PC-3 (cell line): Measurements from ENCODE around the gene MID1. TPM values are rescaled to one million over a fixed set of nuclear protein-coding genes. Genes with fewer than 3 reads are reported as not detected.

Source experiments
- ATAC-seq: fragments of 200-7000 bp; cut with Tn5 transposase; 2 replicates; pipeline ENCODE4 v1.9.1; 2020; ENCODE audit warnings: mild to moderate bottlenecking, moderate library complexity
- BruUV-seq: library from RNA; stranded (reverse); fragments of 400-500 nt; replicated peaks from 2 replicates; lab custom pipeline; 2021; lab: Mats Ljungman, UMichigan
- CTCF ChIA-PET: fragments of 300-600 bp; sonication (Branson Sonifier 250); formaldehyde crosslinking; loops from one replicate; lab custom pipeline; 2022; ENCODE audit warnings: antibody characterized with exemption; lab: Charles Lee
- POLR2A ChIA-PET: fragments of 300-600 bp; sonication (Branson Sonifier 250); formaldehyde crosslinking; loops from one replicate; lab custom pipeline; 2022; ENCODE audit warnings: antibody characterized with exemption; ENCODE audit not compliant: unreplicated experiment; lab: Charles Lee
- DNase-seq: peaks from one replicate; pipeline ENCODE4 v3.0.0-alpha.2; 2015
- H2AFZ ChIP-seq: fragments of 300-600 bp; sonication (generic); 2 replicates; pipeline ENCODE4 v1.6.0; 2016; ENCODE audit warnings: antibody characterized with exemption, low read length
- H3F3A ChIP-seq: fragments of 300-600 bp; sonication (generic); one replicate; pipeline ENCODE4 v1.6.0; 2017; ENCODE audit warnings: antibody characterized with exemption, low read length, control low read depth, mild to moderate bottlenecking; ENCODE audit not compliant: unreplicated experiment
- H3K27ac ChIP-seq: fragments of 300-600 bp; sonication (generic); 2 replicates; pipeline ENCODE4 v1.5.1; 2016; ENCODE audit warnings: mild to moderate bottlenecking, low read length
- H3K27me3 ChIP-seq: fragments of 300-600 bp; sonication (generic); 2 replicates; pipeline ENCODE4 v1.6.1; 2016; ENCODE audit warnings: low read length, mixed read lengths
- H3K36me3 ChIP-seq: fragments of 300-600 bp; sonication (generic); 2 replicates; pipeline ENCODE4 v1.6.1; 2016; ENCODE audit warnings: low read depth, mixed run types, low read length, mixed read lengths
- H3K4me1 ChIP-seq: fragments of 300-600 bp; sonication (generic); 2 replicates; pipeline ENCODE4 v1.5.1; 2016; ENCODE audit warnings: low read length; ENCODE audit not compliant: insufficient read depth
- H3K4me2 ChIP-seq: fragments of 300-600 bp; sonication (generic); 2 replicates; pipeline ENCODE4 v1.6.0; 2016; ENCODE audit warnings: low read length
- H3K4me3 ChIP-seq: fragments of 300-600 bp; sonication (generic); 2 replicates; pipeline ENCODE4 v1.5.1; 2016; ENCODE audit warnings: mild to moderate bottlenecking, low read length, mixed read lengths
- H3K79me2 ChIP-seq: fragments of 300-600 bp; sonication (generic); 2 replicates; pipeline ENCODE4 v1.6.1; 2017; ENCODE audit warnings: low read length, mixed read lengths
- H3K9ac ChIP-seq: fragments of 300-600 bp; sonication (generic); 2 replicates; pipeline ENCODE4 v1.6.0; 2016; ENCODE audit warnings: mild to moderate bottlenecking, low read length
- H3K9me2 ChIP-seq: fragments of 300-600 bp; sonication (generic); replicated peaks from 2 replicates; pipeline ENCODE4 v1.6.1; 2016; ENCODE audit warnings: mixed run types, low read length, mixed read lengths
- H3K9me3 ChIP-seq: fragments of 300-600 bp; sonication (generic); 2 replicates; pipeline ENCODE4 v1.6.1; 2016; ENCODE audit warnings: low read length, mixed read lengths
- H4K20me1 ChIP-seq: fragments of 300-600 bp; sonication (generic); 2 replicates; pipeline ENCODE4 v1.6.1; 2016; ENCODE audit warnings: low read length, mixed read lengths
- CTCF ChIP-seq: fragments of 300-600 bp; sonication (generic); conservative IDR thresholded peaks from 2 replicates; pipeline ENCODE4 v1.5.1; 2017; ENCODE audit warnings: antibody characterized with exemption, low read depth, mild to moderate bottlenecking, low read length
- EZH2 ChIP-seq: fragments of 300-600 bp; sonication (generic); IDR thresholded peaks from one replicate; pipeline ENCODE4 v1.6.1; 2017; ENCODE audit warnings: antibody characterized with exemption, mild to moderate bottlenecking, low read length; ENCODE audit not compliant: unreplicated experiment
- EZH2phosphoT487 ChIP-seq: fragments of 300-600 bp; sonication (generic); IDR thresholded peaks from 2 replicates; pipeline ENCODE4 v1.6.1; 2018; ENCODE audit warnings: mild to moderate bottlenecking, antibody characterized with exemption, low read length, borderline replicate concordance
- intact Hi-C: fragments of 100-400 bp; cut with micrococcal nuclease; formaldehyde crosslinking; loops from 2 replicates; pipeline ENCODE4 v1.9.0; 2023
- total RNA-seq: library from RNA; depleted of rRNA; stranded (reverse); fragments of >200 nt; gene quantifications from 2 replicates; pipeline ENCODE4 v1.2.3, GENCODE V29; 2014

Gene MID1
- total RNA-seq, 1 experiment from 2014 or later: 21.9 TPM

- H3K4me3 ChIP-seq: no peak overlapping the region
- no TSS peak for BruUV-seq
- peaks cover 20% of the 10 kb centered on the region; the same call in 1 of the 2 replicates for H3K79me2 ChIP-seq
- peak overlapping the region; percentile 90 for H3K27ac ChIP-seq
- peaks cover 21% of the 10 kb centered on the region for H3K4me1 ChIP-seq
- no peaks in the 10 kb centered on the region for H3K9me3 ChIP-seq
- TF ChIP-seq EZH2phosphoT487 (no peak), EZH2 (no peak), CTCF (no peak)
- peak; percentile 22 for DNase-seq
- H3K27me3 ChIP-seq: no peaks in the 10 kb centered on the region
- no peaks in the 10 kb centered on the region for H4K20me1 ChIP-seq
- CTCF ChIA-PET: no interaction called here
- no peaks in the 10 kb centered on the region for H3K36me3 ChIP-seq
- H3K9me2 ChIP-seq: no peaks in the 10 kb centered on the region
- H3F3A ChIP-seq: peaks cover 3% of the 10 kb centered on the region
- peak overlapping the region; percentile 56 for H3K4me2 ChIP-seq
- H2AFZ ChIP-seq: no peak overlapping the region
- H3K9ac ChIP-seq: peak overlapping the region; percentile 36; the same call in 1 of the 2 replicates
- intact Hi-C loops: loop anchor here (2.0 kb wide), 1 partner anchor 16 kb away; no protein-coding TSS in a partner anchor
- POLR2A ChIA-PET: interaction anchor here (0.7 kb wide), 1 partner anchor 601 kb away, joined by 7 read pairs; no protein-coding TSS in a partner anchor
- peak; percentile 33 for ATAC-seq
Measured at GRCh38 chrX:10548688-10549087, 71.7 kb downstream of the MID1 start.

DNA sequence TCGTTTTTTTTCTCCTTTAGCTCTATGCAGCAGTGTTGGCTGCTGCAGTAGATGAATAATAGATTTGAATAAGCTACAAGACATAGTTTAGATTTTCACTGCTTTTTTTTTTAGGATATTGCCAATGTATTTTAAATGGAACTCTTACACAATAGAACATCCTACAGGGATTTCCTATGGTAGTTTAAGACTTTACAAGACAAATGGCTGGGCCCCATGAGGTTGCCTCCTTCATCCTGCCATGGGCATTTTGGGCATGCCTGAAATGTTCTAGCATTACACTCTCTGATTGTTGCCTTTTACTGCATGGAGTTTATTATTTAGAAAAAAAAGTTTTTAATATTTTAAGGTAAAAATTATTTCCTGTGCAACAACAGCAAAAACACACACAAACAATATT is 74.5 kb downstream of the MID1 start:
- no peak for ATAC-seq
- POLR2A ChIA-PET: no interaction called here
- intact Hi-C loops: no loop called here

More for the DNA sequence above, 74.5 kb downstream of the MID1 start:
- peaks cover 20% of the 10 kb centered on the region; the same call in 1 of the 2 replicates for H3K79me2 ChIP-seq
- TF ChIP-seq EZH2phosphoT487 (no peak), EZH2 (no peak), CTCF (no peak)
- H3K4me1 ChIP-seq: peaks cover 21% of the 10 kb centered on the region
- H3K4me3 ChIP-seq: no peak overlapping the region
- H3K27ac ChIP-seq: no peak overlapping the region
- no peaks in the 10 kb centered on the region for H3K36me3 ChIP-seq
- H3K27me3 ChIP-seq: no peaks in the 10 kb centered on the region
- no peaks in the 10 kb centered on the region for H4K20me1 ChIP-seq
- no peak overlapping the region for H2AFZ ChIP-seq
- no TSS peak for BruUV-seq
- no peaks in the 10 kb centered on the region for H3K9me3 ChIP-seq
- H3K9me2 ChIP-seq: no peaks in the 10 kb centered on the region
- no peak overlapping the region for H3K9ac ChIP-seq
- peaks cover 3% of the 10 kb centered on the region for H3F3A ChIP-seq
- H3K4me2 ChIP-seq: no peak overlapping the region
- CTCF ChIA-PET: no interaction called here
- no peak for DNase-seq
